Endothelial cell of umbilical vein (primary cell): ENCODE data around the gene SLFN12L. TPM values are rescaled to one million over a fixed set of nuclear protein-coding genes. Genes with fewer than 3 reads are reported as not detected.
A peak's percentile ranks its signal among the peaks of the same experiment; 100 is the strongest.

Source experiments
- BruUV-seq: library from RNA; stranded (reverse); fragments of 400-500 nt; replicated peaks from 2 replicates; lab custom pipeline; 2021; lab: Mats Ljungman, UMichigan
- CTCF ChIA-PET: fragments of 300-600, 350-600 bp; sonication (Branson Sonifier 250); formaldehyde crosslinking; loops from one replicate; lab custom pipeline; 2021; ENCODE audit warnings: antibody characterized with exemption, inconsistent platforms; lab: Charles Lee
- POLR2A ChIA-PET: fragments of 300-600, 350-600 bp; sonication (Branson Sonifier 250); formaldehyde crosslinking; loops from one replicate; lab custom pipeline; 2021; ENCODE audit warnings: antibody characterized with exemption, inconsistent platforms; lab: Charles Lee
- DNase-seq: peaks from one replicate; pipeline ENCODE4 v3.0.0-alpha.2; 2011; ENCODE audit warnings: low read depth, low spot score
- FAIRE-seq: peaks from 2 replicates; lab custom pipeline; 2011; peaks lifted over from hg19 to GRCh38; lab: Jason Lieb, UNC
- H2AFZ ChIP-seq: 2 replicates; pipeline ENCODE4 v1.6.0; 2012; ENCODE audit warnings: low read depth, low read length, control low read depth, inconsistent platforms
- H3K27ac ChIP-seq: 2 replicates; pipeline ENCODE4 v1.5.1; 2011; ENCODE audit warnings: low read depth, mild to moderate bottlenecking, control low read depth, low read length, moderate library complexity; ENCODE audit not compliant: insufficient read depth
- H3K27me3 ChIP-seq, 2 experiments: 2 replicates each; pipeline versions ENCODE4 v1.6.0 to v1.6.1; 2011; ENCODE audit warnings: low read length in 2 of 2, mixed read lengths in 1 of 2; ENCODE audit not compliant: control insufficient read depth in 2 of 2, insufficient read depth in 2 of 2
- H3K36me3 ChIP-seq, 2 experiments: 2 replicates in 1 of 2; 3 replicates in 1 of 2; pipeline ENCODE4 v1.5.1; 2011; ENCODE audit warnings: low read length in 2 of 2, mild to moderate bottlenecking in 1 of 2, moderate library complexity in 1 of 2; ENCODE audit not compliant: control insufficient read depth in 2 of 2, insufficient read depth in 2 of 2; ENCODE audit errors: extremely low read depth in 1 of 2
- H3K4me1 ChIP-seq: 3 replicates; pipeline ENCODE4 v1.5.1; 2011; ENCODE audit warnings: mild to moderate bottlenecking, low read length; ENCODE audit not compliant: control insufficient read depth, insufficient read depth; ENCODE audit errors: extremely low read depth
- H3K4me2 ChIP-seq: 2 replicates; pipeline ENCODE4 v1.6.1; 2011; ENCODE audit warnings: low read length, control low read depth, mixed read lengths; ENCODE audit not compliant: insufficient read depth
- H3K4me3 ChIP-seq, 3 experiments: fragments of 200-600 bp in 1 of 3; sonication (generic), shearing (Covaris generic) in 1 of 3; replicated peaks in 1 of 3; 2 replicates each; pipeline ENCODE4 v1.5.1; 2011 to 2016; ENCODE audit warnings: control low read depth in 3 of 3, low read length in 3 of 3, mild to moderate bottlenecking in 2 of 3, inconsistent platforms in 1 of 3, low read depth in 1 of 3, moderate library complexity in 1 of 3; ENCODE audit not compliant: insufficient read depth in 1 of 3
- H3K79me2 ChIP-seq: 2 replicates; pipeline ENCODE4 v1.6.0; 2012; ENCODE audit warnings: low read length, inconsistent platforms; ENCODE audit not compliant: control insufficient read depth, insufficient read depth
- H3K9ac ChIP-seq: replicated peaks from 2 replicates; pipeline ENCODE3; 2011; ENCODE audit warnings: low read length, control low read depth; ENCODE audit not compliant: insufficient read depth; ENCODE audit errors: extremely low read depth
- H3K9me1 ChIP-seq: replicated peaks from 3 replicates; pipeline ENCODE4 v1.6.0; 2011; ENCODE audit warnings: mild to moderate bottlenecking, low read length; ENCODE audit not compliant: control insufficient read depth, insufficient read depth; ENCODE audit errors: extremely low read depth
- H3K9me3 ChIP-seq: replicated peaks from 2 replicates; pipeline ENCODE4 v1.5.1; 2012; ENCODE audit warnings: low read length, inconsistent platforms; ENCODE audit not compliant: control insufficient read depth, insufficient read depth
- H4K20me1 ChIP-seq: replicated peaks from 2 replicates; pipeline ENCODE3; 2011; ENCODE audit warnings: mild to moderate bottlenecking, low read length; ENCODE audit not compliant: control insufficient read depth, insufficient read depth; ENCODE audit errors: extremely low read depth
- CTCF ChIP-seq, 2 donors: IDR thresholded peaks; 1 replicate in 1 of 2; 2 replicates in 1 of 2; pipeline ENCODE4 v1.5.1; 2011; ENCODE audit warnings: low read length in 2 of 2, mild to moderate bottlenecking in 2 of 2, moderate library complexity in 2 of 2, control low read depth in 1 of 2, inconsistent platforms in 1 of 2, low read depth in 1 of 2; ENCODE audit not compliant: insufficient read depth in 1 of 2; ENCODE audit errors: extremely low read depth in 1 of 2
- EZH2 ChIP-seq: IDR thresholded peaks from 2 replicates; pipeline ENCODE4 v1.6.1; 2012; ENCODE audit warnings: borderline replicate concordance, low read depth, mild to moderate bottlenecking, moderate library complexity, low read length, inconsistent platforms; ENCODE audit not compliant: severe bottlenecking
- FOS ChIP-seq: IDR thresholded peaks from 2 replicates; pipeline ENCODE4 v1.6.1; 2011; ENCODE audit warnings: mild to moderate bottlenecking, low read length, moderate library complexity, borderline replicate concordance; ENCODE audit not compliant: insufficient read depth
- GATA2 ChIP-seq: IDR thresholded peaks from 2 replicates; pipeline ENCODE4 v1.7.0; 2011; ENCODE audit warnings: low read depth, mild to moderate bottlenecking, moderate library complexity, mixed read lengths, low read length; ENCODE audit not compliant: insufficient read length, insufficient read depth
- JUN ChIP-seq: IDR thresholded peaks from 2 replicates; pipeline ENCODE4 v1.6.1; 2011; ENCODE audit warnings: borderline replicate concordance, low read depth; ENCODE audit not compliant: insufficient read length, insufficient read depth
- MAX ChIP-seq: IDR thresholded peaks from 2 replicates; pipeline ENCODE4 v1.6.1; 2011; ENCODE audit not compliant: insufficient read depth, insufficient read length
- MYC ChIP-seq: IDR thresholded peaks from one replicate; pipeline ENCODE4 v1.6.1; 2011; ENCODE audit warnings: mild to moderate bottlenecking, low read depth, low read length
- POLR2A ChIP-seq: IDR thresholded peaks from 2 replicates; pipeline ENCODE4 v1.6.1; 2012; ENCODE audit warnings: low read depth, mild to moderate bottlenecking, control low read depth, low read length
- POLR2AphosphoS5 ChIP-seq: IDR thresholded peaks from 2 replicates; pipeline ENCODE4 v1.6.1; 2012; ENCODE audit warnings: low read depth, mild to moderate bottlenecking, control low read depth, low read length, moderate library complexity; ENCODE audit not compliant: insufficient read depth
- dilution Hi-C: fragments of 300-500 bp; cut with MboI; formaldehyde crosslinking; loops from one replicate; pipeline ENCODE4 v1.15.0; 2019; ENCODE audit warnings: low sequenced_read_pairs; ENCODE audit not compliant: extremely low pct_ligation_motif_present
- intact Hi-C: fragments of 100-400 bp; cut with micrococcal nuclease; formaldehyde crosslinking; loops from one replicate; pipeline ENCODE4 v1.10.0; 2022
- polyA plus RNA-seq, 4 experiments: library from polyadenylated mRNA; depleted of rRNA in 3 of 4; stranded (reverse) in 3 of 4; unstranded in 1 of 4; fragments of >200 nt; gene quantifications; 2 replicates each; pipeline versions ENCODE4 v1.2.1 to v1.2.3, GENCODE V29; 2011 to 2012; ENCODE audit warnings: missing spikeins in 1 of 4
- total RNA-seq: library from RNA; stranded (reverse); gene quantifications from 2 replicates; pipeline ENCODE4 v1.2.3, GENCODE V29; 2021

SLFN12L gene
- total and polyA plus RNA-seq, 2 donors (not counting 3 experiments of a cell fraction or from before 2014, with no cell fraction given), result not detected

- FAIRE-seq, result peak; percentile 63
Measured at GRCh38 chr17:35449371-35449931, 88.0 kb downstream of the SLFN12L start.

GRCh38 chr17:35448899-35449227 is 88.6 kb downstream of the SLFN12L start:
- FAIRE-seq (no peak), DNase-seq (no peak)
- Histone ChIP-seq H3K27me3 (peaks cover 21 to 37% of the 10 kb centered on the region in 2 experiments), H3K4me1 (peaks cover 6% of the 10 kb centered on the region), H4K20me1 (no peaks in the 10 kb centered on the region), H3K9ac (no peak overlapping the region), H3K79me2 (no peaks in the 10 kb centered on the region), H3K27ac (no peak overlapping the region), H3K9me3 (no peaks in the 10 kb centered on the region), H3K9me1 (no peaks in the 10 kb centered on the region), H3K4me2 (peak overlapping the region; percentile 90), H3K36me3 (no peaks in the 10 kb centered on the region), H2AFZ (peak overlapping the region; percentile 95), H3K4me3 (peak overlapping the region in 2 of 3 experiments; percentile 53 to 61)
- no TSS peak for BruUV-seq
- intact Hi-C loops (loop anchor here (1.0 kb wide), 1 partner anchor 16 kb away; no protein-coding TSS in a partner anchor), dilution Hi-C loops (no loop called here)
- ChIA-PET CTCF (interaction anchor here (0.7 to 2.1 kb wide), 3 partner anchors 15 to 85 kb away, joined by 3 to 6 read pairs (median 5); no protein-coding TSS in a partner anchor), POLR2A (interaction anchor here (1.3 to 2.0 kb wide), 2 partner anchors 75 to 206 kb away, joined by 5 to 7 read pairs; partner anchors contain the start of genes SLFN11 and SLFN5)
- TF ChIP-seq FOS (no peak), JUN (no peak), EZH2 (no peak), POLR2A (no peak), GATA2 (no peak), MYC (no peak), CTCF (IDR thresholded peaks at IDR 0.05; ENCODE audit: extremely low read depth in 1 of 2, insufficient read depth in 1 of 2, low read depth in 1 of 2, low read length in 2 of 2) (no peak), MAX (no peak), POLR2AphosphoS5 (no peak)

More at GRCh38 chr17:35449371-35449931, 88.0 kb downstream of the SLFN12L start:
- no peak for DNase-seq
- H3K9ac ChIP-seq, result no peak overlapping the region
- H4K20me1 ChIP-seq, result no peaks in the 10 kb centered on the region
- peak; percentile 71 for TF ChIP-seq EZH2
- no peak for TF ChIP-seq MAX
- no peak overlapping the region for H3K4me3 ChIP-seq
- no peaks in the 10 kb centered on the region for H3K79me2 ChIP-seq
- peaks cover 26 to 37% of the 10 kb centered on the region in 2 experiments for H3K27me3 ChIP-seq
- intact Hi-C loops, result no loop called here
- no peaks in the 10 kb centered on the region for H3K9me1 ChIP-seq
- no peaks in the 10 kb centered on the region for H3K9me3 ChIP-seq
- peak overlapping the region; percentile 23 for H2AFZ ChIP-seq
- ChIA-PET CTCF (interaction anchor here (1.3 kb wide), 1 partner anchor 16 kb away, joined by 5 read pairs; no protein-coding TSS in a partner anchor), POLR2A (no interaction called here)
- dilution Hi-C loops, result no loop called here
- H3K4me2 ChIP-seq, result peak overlapping the region; percentile 1
- no peaks in the 10 kb centered on the region for H3K36me3 ChIP-seq
- peaks cover 6% of the 10 kb centered on the region for H3K4me1 ChIP-seq
- BruUV-seq, result no TSS peak
- H3K27ac ChIP-seq, result no peak overlapping the region
